ENCODE data around the gene NES. TPM values are rescaled to one million over a fixed set of nuclear protein-coding genes. Genes with fewer than 3 reads are reported as not detected.

NES gene
- total RNA-seq, 1 experiment from 2014 or later, result 56.3 TPM

- ATAC-seq (peak; percentile 56), DNase-seq (ENCODE audit: low read depth, low spot score) (no peak)
- CTCF ChIA-PET, result interaction anchor here (0.8 to 2.3 kb wide), 3 partner anchors 8 to 162 kb away, joined by 3 to 13 read pairs (median 3); no protein-coding TSS in a partner anchor
- Histone ChIP-seq H3K36me3 (ENCODE audit: control insufficient read depth, insufficient read depth, low read length) (no peaks in the 10 kb centered on the region), H3K9me3 (ENCODE audit: control insufficient read depth, insufficient read depth, low read depth, low read length) (no peaks in the 10 kb centered on the region), H3K4me3 (ENCODE audit: low read depth in 2 of 2, low read length in 2 of 2) (peak overlapping the region in 1 of 2 experiments; percentile 28; a peak in 2 of 4 replicates), H3K27ac (ENCODE audit: low read length) (peak overlapping the region; percentile 90), H3K4me1 (ENCODE audit: control insufficient read depth, insufficient read depth, low read length) (peaks cover 78% of the 10 kb centered on the region), H3K27me3 (ENCODE audit: control insufficient read depth, insufficient read depth, low read length) (no peaks in the 10 kb centered on the region)
- no TSS peak for BruUV-seq (replicated peaks)
- TF ChIP-seq REST (IDR thresholded peaks at IDR 0.05; ENCODE audit: insufficient read depth in 1 of 2, low read depth in 2 of 2, low read length in 1 of 2) (no peak), SIN3A (IDR thresholded peaks at IDR 0.05; ENCODE audit: borderline replicate concordance, insufficient read depth, low read depth, low read length) (0 out of 2 replicates have a peak, but pooled peaks have one; percentile 34), POLR2AphosphoS5 (IDR thresholded peaks at IDR 0.05; ENCODE audit: low read depth, low read length) (peak; percentile 80), TCF7L2 (IDR thresholded peaks at IDR 0.05; ENCODE audit: low read depth, low read length) (no peak)
- TF ChIP-seq, protein P1, sequence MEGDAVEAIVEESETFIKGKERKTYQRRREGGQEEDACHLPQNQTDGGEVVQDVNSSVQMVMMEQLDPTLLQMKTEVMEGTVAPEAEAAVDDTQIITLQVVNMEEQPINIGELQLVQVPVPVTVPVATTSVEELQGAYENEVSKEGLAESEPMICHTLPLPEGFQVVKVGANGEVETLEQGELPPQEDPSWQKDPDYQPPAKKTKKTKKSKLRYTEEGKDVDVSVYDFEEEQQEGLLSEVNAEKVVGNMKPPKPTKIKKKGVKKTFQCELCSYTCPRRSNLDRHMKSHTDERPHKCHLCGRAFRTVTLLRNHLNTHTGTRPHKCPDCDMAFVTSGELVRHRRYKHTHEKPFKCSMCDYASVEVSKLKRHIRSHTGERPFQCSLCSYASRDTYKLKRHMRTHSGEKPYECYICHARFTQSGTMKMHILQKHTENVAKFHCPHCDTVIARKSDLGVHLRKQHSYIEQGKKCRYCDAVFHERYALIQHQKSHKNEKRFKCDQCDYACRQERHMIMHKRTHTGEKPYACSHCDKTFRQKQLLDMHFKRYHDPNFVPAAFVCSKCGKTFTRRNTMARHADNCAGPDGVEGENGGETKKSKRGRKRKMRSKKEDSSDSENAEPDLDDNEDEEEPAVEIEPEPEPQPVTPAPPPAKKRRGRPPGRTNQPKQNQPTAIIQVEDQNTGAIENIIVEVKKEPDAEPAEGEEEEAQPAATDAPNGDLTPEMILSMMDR (IDR thresholded peaks at IDR 0.05), result no peak
- intact Hi-C loops (cut with micrococcal nuclease; ENCODE audit: unreplicated experiment), result loop anchor here (10.0 kb wide), 1 partner anchor 167 kb away; the partner anchor contains the start of gene NTRK1
- POLR2A ChIA-PET, result interaction anchor here (0.6 kb wide), 1 partner anchor 29 kb away, joined by 3 read pairs; no protein-coding TSS in a partner anchor
- in situ Hi-C loops (cut with HindIII; ENCODE audit: low pct_unique_long_range_greater_than_20kb, low sequenced_read_pairs), result no loop called here
Measured at GRCh38 chr1:156697481-156697880, 20.3 kb upstream of the NES start.

DNA sequence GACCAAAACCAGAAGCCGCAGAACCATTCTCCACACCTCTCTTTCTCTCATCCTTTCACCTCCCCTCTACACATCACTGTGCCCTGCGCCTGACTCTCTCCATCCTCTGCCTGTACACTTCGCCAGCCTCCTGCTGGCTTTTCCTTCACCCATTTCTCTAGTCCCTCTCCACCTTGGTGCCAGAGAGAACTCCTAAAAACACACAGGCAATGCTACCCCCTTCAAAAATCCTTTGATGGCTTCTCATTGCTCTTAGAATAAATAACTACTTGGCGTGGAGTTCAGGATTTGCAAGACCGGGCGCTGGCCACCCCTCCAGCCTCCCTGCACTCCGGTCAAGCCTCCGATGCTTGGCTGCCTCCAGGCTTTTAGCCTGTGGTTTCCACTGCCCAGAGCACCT, 19.5 kb upstream of the NES start:
- peaks cover 84% of the 10 kb centered on the region for H3K4me1 ChIP-seq (ENCODE audit: control insufficient read depth, insufficient read depth, low read length)
- H3K4me3 ChIP-seq (ENCODE audit: low read depth in 2 of 2, low read length in 2 of 2), result no peak overlapping the region; a peak in 1 of 4 replicates
- CTCF ChIA-PET, result interaction anchor here (0.8 to 2.3 kb wide), 3 partner anchors 7 to 163 kb away, joined by 3 to 13 read pairs (median 3); no protein-coding TSS in a partner anchor
- no peaks in the 10 kb centered on the region for H3K9me3 ChIP-seq (ENCODE audit: control insufficient read depth, insufficient read depth, low read depth, low read length)
- no TSS peak for BruUV-seq (replicated peaks)
- POLR2A ChIA-PET, result interaction anchor here (0.6 kb wide), 1 partner anchor 30 kb away, joined by 3 read pairs; no protein-coding TSS in a partner anchor
- peak overlapping the region; percentile 90 for H3K27ac ChIP-seq (ENCODE audit: low read length)
- no peak for TF ChIP-seq POLR2AphosphoS5 (IDR thresholded peaks at IDR 0.05; ENCODE audit: low read depth, low read length)
- TF ChIP-seq, protein P1 (IDR thresholded peaks at IDR 0.05), result no peak
- TF ChIP-seq TCF7L2 (IDR thresholded peaks at IDR 0.05; ENCODE audit: low read depth, low read length), result no peak
- no peak for TF ChIP-seq REST (IDR thresholded peaks at IDR 0.05; ENCODE audit: insufficient read depth in 1 of 2, low read depth in 2 of 2, low read length in 1 of 2)
- no peak for TF ChIP-seq SIN3A (IDR thresholded peaks at IDR 0.05; ENCODE audit: borderline replicate concordance, insufficient read depth, low read depth, low read length)
- in situ Hi-C loops (cut with HindIII; ENCODE audit: low pct_unique_long_range_greater_than_20kb, low sequenced_read_pairs), result no loop called here
- no peak for DNase-seq (ENCODE audit: low read depth, low spot score)
- intact Hi-C loops (cut with micrococcal nuclease; ENCODE audit: unreplicated experiment), result loop anchor here (10.0 kb wide), 1 partner anchor 168 kb away; the partner anchor contains the start of gene NTRK1
- peak; percentile 46 for ATAC-seq
- no peaks in the 10 kb centered on the region for H3K27me3 ChIP-seq (ENCODE audit: control insufficient read depth, insufficient read depth, low read length)
- no peaks in the 10 kb centered on the region for H3K36me3 ChIP-seq (ENCODE audit: control insufficient read depth, insufficient read depth, low read length)
